ENCODE data around the gene SLC47A1.

The SLC47A1 gene

DNA sequence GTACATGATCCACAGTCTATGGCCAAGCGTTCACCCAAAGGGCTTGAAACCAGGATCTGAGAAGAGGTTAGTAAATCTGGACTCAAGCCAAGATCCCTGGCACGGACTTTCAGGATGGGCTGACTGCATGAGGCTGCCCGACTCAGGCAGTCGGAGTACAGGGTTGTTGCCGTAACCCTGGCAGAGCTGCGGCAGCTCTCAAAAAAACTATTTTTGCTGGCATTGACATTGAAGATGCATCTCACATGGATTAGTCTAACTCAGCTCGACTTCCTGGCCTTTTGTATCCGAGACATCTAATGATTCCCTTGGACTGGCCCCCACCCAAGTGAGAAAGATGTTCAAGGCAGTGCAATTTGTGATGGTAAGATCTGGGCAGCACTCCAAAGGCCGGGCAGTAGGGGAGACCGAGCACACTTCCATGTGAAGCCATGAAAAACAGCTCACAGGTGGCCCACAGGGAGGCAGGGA, 6.2 kb downstream of the SLC47A1 start:
- H3K36me3 ChIP-seq (replicated peaks; ENCODE audit: low read depth, low read length) = no peaks in the 10 kb centered on the region
- no peaks in the 10 kb centered on the region for H3K9me3 ChIP-seq (ENCODE audit: insufficient read depth, low read length)
- TF ChIP-seq CTCF (IDR thresholded peaks at IDR 0.05; ENCODE audit: low read depth, low read length) (no peak), EZH2phosphoT487 (IDR thresholded peaks at IDR 0.05; ENCODE audit: low read depth) (no peak)
- peaks cover 55% of the 10 kb centered on the region for H3K79me2 ChIP-seq (ENCODE audit: low read length)
- no peak overlapping the region for H3K9ac ChIP-seq (ENCODE audit: low read length)
- no peaks in the 10 kb centered on the region for H4K20me1 ChIP-seq (ENCODE audit: insufficient read depth, low read length)
- no peak overlapping the region for H3K4me2 ChIP-seq (ENCODE audit: low read length)
- H3K27me3 ChIP-seq (ENCODE audit: low read depth, low read length) = no peaks in the 10 kb centered on the region
- H2AFZ ChIP-seq (ENCODE audit: low read depth, low read length) = no peak overlapping the region
- H3K4me1 ChIP-seq (ENCODE audit: low read length) = peaks cover 35% of the 10 kb centered on the region
- no peak overlapping the region for H3K4me3 ChIP-seq (ENCODE audit: low read length)
- no peak overlapping the region for H3K27ac ChIP-seq (ENCODE audit: low read length)

DNA sequence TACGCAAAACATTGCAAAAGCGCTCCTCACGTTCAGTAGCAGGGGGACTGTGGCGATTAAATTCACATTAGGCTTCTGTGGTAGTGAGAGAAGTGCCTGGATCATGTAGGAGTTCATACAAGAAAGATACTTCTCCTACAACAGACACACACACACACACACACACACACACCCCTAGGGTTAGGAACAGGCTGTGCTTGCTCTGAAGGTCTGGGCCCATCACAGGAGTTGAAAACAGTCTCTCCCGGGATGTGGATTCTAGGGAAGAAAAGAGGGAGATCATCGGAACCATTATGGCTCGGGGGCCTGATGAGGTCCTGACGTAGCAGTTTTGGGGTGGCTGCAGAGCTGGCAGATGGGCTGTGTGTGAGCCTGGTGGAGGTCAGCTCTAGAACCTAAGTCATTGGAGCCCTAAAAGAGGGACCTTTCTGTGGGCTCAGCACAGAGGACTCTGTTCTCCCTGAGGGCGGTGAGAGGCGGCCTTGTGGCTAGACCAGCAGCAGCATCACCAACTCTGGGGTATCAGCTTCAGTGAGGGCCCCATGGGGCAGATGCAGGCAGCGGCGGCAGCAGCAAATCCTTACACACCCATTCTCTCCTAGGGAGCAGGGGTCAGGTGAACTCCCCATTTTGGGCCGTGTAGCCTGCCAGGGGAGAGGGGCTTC, 7.2 kb downstream of the SLC47A1 start:
- no peaks in the 10 kb centered on the region for H3K27me3 ChIP-seq (ENCODE audit: low read depth, low read length)
- H3K79me2 ChIP-seq (ENCODE audit: low read length) = peaks cover 49% of the 10 kb centered on the region
- no peak overlapping the region for H3K27ac ChIP-seq (ENCODE audit: low read length)
- no peak overlapping the region for H3K4me3 ChIP-seq (ENCODE audit: low read length)
- no peaks in the 10 kb centered on the region for H4K20me1 ChIP-seq (ENCODE audit: insufficient read depth, low read length)
- no peak overlapping the region for H3K4me2 ChIP-seq (ENCODE audit: low read length)
- no peaks in the 10 kb centered on the region for H3K36me3 ChIP-seq (replicated peaks; ENCODE audit: low read depth, low read length)
- TF ChIP-seq CTCF (IDR thresholded peaks at IDR 0.05; ENCODE audit: low read depth, low read length) = no peak
- TF ChIP-seq EZH2phosphoT487 (IDR thresholded peaks at IDR 0.05; ENCODE audit: low read depth) = no peak
- no peak overlapping the region for H2AFZ ChIP-seq (ENCODE audit: low read depth, low read length)
- H3K9ac ChIP-seq (ENCODE audit: low read length) = no peak overlapping the region
- peaks cover 35% of the 10 kb centered on the region for H3K4me1 ChIP-seq (ENCODE audit: low read length)
- no peaks in the 10 kb centered on the region for H3K9me3 ChIP-seq (ENCODE audit: insufficient read depth, low read length)

DNA sequence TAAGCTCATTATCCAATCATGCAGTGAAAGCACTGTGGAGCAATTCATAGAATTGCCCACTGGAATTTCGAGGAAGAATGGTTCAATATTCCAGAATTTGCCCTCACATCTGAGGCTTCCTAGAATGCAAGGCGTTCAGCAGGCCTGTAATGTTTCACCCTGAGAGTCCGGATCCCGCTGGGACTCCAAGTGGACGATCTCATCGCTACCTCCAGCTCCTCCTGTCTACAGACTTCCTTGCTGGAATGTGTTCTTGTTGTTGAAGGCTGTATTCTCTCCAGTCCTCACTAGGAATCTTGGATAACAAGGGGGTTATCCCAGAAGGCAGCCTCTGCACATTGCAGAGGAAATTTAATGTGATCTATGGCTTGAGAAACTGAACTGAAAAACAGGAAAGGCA, 7.8 kb downstream of the SLC47A1 start:
- Histone ChIP-seq H3K79me2 (ENCODE audit: low read length) (peaks cover 44% of the 10 kb centered on the region), H3K9me3 (ENCODE audit: insufficient read depth, low read length) (no peaks in the 10 kb centered on the region), H3K9ac (ENCODE audit: low read length) (no peak overlapping the region), H2AFZ (ENCODE audit: low read depth, low read length) (no peak overlapping the region), H3K4me2 (ENCODE audit: low read length) (no peak overlapping the region), H3K4me3 (ENCODE audit: low read length) (no peak overlapping the region), H3K27ac (ENCODE audit: low read length) (no peak overlapping the region), H3K27me3 (ENCODE audit: low read depth, low read length) (no peaks in the 10 kb centered on the region), H3K36me3 (replicated peaks; ENCODE audit: low read depth, low read length) (no peaks in the 10 kb centered on the region), H3K4me1 (ENCODE audit: low read length) (peaks cover 34% of the 10 kb centered on the region), H4K20me1 (ENCODE audit: insufficient read depth, low read length) (no peaks in the 10 kb centered on the region)
- TF ChIP-seq CTCF (IDR thresholded peaks at IDR 0.05; ENCODE audit: low read depth, low read length) = no peak
- TF ChIP-seq EZH2phosphoT487 (IDR thresholded peaks at IDR 0.05; ENCODE audit: low read depth) = no peak

- H3K36me3 ChIP-seq (replicated peaks; ENCODE audit: low read depth, low read length) = no peaks in the 10 kb centered on the region
- no peak overlapping the region for H3K9ac ChIP-seq (ENCODE audit: low read length)
- H3K27ac ChIP-seq (ENCODE audit: low read length) = no peak overlapping the region
- H3K9me3 ChIP-seq (ENCODE audit: insufficient read depth, low read length) = no peaks in the 10 kb centered on the region
- H3K79me2 ChIP-seq (ENCODE audit: low read length) = peaks cover 36% of the 10 kb centered on the region
- no peaks in the 10 kb centered on the region for H3K27me3 ChIP-seq (ENCODE audit: low read depth, low read length)
- no peak overlapping the region for H3K4me2 ChIP-seq (ENCODE audit: low read length)
- H4K20me1 ChIP-seq (ENCODE audit: insufficient read depth, low read length) = no peaks in the 10 kb centered on the region
- no peak for TF ChIP-seq EZH2phosphoT487 (IDR thresholded peaks at IDR 0.05; ENCODE audit: low read depth)
- TF ChIP-seq CTCF (IDR thresholded peaks at IDR 0.05; ENCODE audit: low read depth, low read length) = no peak
- peaks cover 31% of the 10 kb centered on the region for H3K4me1 ChIP-seq (ENCODE audit: low read length)
- no peak overlapping the region for H2AFZ ChIP-seq (ENCODE audit: low read depth, low read length)
- H3K4me3 ChIP-seq (ENCODE audit: low read length) = no peak overlapping the region
Measured at GRCh38 chr17:19542247-19542646, 8.6 kb downstream of the SLC47A1 start.
